ENCODE measurements around the gene IZUMO1. TPM values are rescaled to one million over a fixed set of nuclear protein-coding genes. Genes with fewer than 3 reads are reported as not detected.

Gene IZUMO1
- total and polyA plus RNA-seq, 2 of the 13 experiments (the other 11 are each of a cell fraction or from before 2014, with no cell fraction given) = 0.07 to 0.22 TPM

DNA sequence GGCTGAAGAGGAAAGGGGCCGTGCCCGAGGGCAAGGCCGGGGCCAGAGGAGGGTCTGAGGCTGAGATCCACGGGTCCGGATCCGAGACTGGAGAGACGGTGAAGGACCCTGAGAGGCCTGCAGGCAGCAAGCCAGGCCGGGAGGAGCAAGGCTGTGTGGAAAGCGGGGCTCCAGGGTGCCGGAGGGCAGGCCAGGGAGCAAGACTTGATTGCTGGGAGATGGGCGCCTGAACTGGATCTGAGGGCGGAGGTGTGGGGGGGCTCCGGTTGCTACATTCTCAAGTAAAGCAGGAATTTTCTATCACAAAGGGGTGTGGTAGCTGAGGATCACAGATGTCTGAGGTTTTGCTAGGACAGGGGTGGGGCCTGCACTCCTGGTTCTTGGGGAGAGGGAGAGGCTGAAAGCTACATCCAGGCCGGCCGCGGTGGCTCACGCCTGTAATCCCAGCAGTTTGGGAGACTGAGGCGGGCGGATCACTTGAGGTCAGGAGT is 31.0 kb downstream of the IZUMO1 start (continued):
- TF ChIP-seq, protein P1, sequence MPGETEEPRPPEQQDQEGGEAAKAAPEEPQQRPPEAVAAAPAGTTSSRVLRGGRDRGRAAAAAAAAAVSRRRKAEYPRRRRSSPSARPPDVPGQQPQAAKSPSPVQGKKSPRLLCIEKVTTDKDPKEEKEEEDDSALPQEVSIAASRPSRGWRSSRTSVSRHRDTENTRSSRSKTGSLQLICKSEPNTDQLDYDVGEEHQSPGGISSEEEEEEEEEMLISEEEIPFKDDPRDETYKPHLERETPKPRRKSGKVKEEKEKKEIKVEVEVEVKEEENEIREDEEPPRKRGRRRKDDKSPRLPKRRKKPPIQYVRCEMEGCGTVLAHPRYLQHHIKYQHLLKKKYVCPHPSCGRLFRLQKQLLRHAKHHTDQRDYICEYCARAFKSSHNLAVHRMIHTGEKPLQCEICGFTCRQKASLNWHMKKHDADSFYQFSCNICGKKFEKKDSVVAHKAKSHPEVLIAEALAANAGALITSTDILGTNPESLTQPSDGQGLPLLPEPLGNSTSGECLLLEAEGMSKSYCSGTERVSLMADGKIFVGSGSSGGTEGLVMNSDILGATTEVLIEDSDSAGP (CRISPR knock-in tag; IDR thresholded peaks at IDR 0.05; ENCODE audit: borderline replicate concordance) = peak; percentile 18; the same call in 1 of the 2 replicates
- TF ChIP-seq, protein P2, sequence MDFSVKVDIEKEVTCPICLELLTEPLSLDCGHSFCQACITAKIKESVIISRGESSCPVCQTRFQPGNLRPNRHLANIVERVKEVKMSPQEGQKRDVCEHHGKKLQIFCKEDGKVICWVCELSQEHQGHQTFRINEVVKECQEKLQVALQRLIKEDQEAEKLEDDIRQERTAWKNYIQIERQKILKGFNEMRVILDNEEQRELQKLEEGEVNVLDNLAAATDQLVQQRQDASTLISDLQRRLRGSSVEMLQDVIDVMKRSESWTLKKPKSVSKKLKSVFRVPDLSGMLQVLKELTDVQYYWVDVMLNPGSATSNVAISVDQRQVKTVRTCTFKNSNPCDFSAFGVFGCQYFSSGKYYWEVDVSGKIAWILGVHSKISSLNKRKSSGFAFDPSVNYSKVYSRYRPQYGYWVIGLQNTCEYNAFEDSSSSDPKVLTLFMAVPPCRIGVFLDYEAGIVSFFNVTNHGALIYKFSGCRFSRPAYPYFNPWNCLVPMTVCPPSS (IDR thresholded peaks at IDR 0.05) = no peak
- TF ChIP-seq SIN3B (IDR thresholded peaks at IDR 0.05; ENCODE audit: low read length) (no peak), KMT2A (CRISPR knock-in tag; IDR thresholded peaks at IDR 0.05) (no peak), EZH2 (conservative IDR thresholded peaks at IDR 0.05; ENCODE audit: low read depth, low read length) (no peak), ZNF850 (CRISPR knock-in tag; conservative IDR thresholded peaks at IDR 0.05) (no peak), ZNF562 (CRISPR knock-in tag; IDR thresholded peaks at IDR 0.05; ENCODE audit: borderline replicate concordance) (no peak), WIZ (CRISPR knock-in tag; IDR thresholded peaks at IDR 0.05) (peak; percentile 37; the same call in 1 of the 2 replicates), ATM (IDR thresholded peaks at IDR 0.05; ENCODE audit: borderline replicate concordance) (no peak), MIER2 (CRISPR knock-in tag; IDR thresholded peaks at IDR 0.05) (no peak), ZNF652 (CRISPR knock-in tag; IDR thresholded peaks at IDR 0.05; ENCODE audit: borderline replicate concordance, low read depth) (no peak), ZNF780A (CRISPR knock-in tag; IDR thresholded peaks at IDR 0.05) (no peak), PAWR (CRISPR knock-in tag; IDR thresholded peaks at IDR 0.05; ENCODE audit: borderline replicate concordance) (no peak), EEA1 (CRISPR knock-in tag; IDR thresholded peaks at IDR 0.05; ENCODE audit: borderline replicate concordance) (0 out of 2 replicates have a peak, but pooled peaks have one; percentile 24), ZNF138 (CRISPR knock-in tag; IDR thresholded peaks at IDR 0.05; ENCODE audit: low read depth) (no peak), PHF8 (CRISPR knock-in tag; IDR thresholded peaks at IDR 0.05) (peak; percentile 37), NFYB (CRISPR knock-in tag; IDR thresholded peaks at IDR 0.05) (no peak), AGO2 (optimal IDR thresholded peaks at IDR 0.05; ENCODE audit: low read depth, low read length) (peak; percentile 64), ZNF776 (CRISPR knock-in tag; IDR thresholded peaks at IDR 0.05) (no peak)
- TF ChIP-seq, protein P3, sequence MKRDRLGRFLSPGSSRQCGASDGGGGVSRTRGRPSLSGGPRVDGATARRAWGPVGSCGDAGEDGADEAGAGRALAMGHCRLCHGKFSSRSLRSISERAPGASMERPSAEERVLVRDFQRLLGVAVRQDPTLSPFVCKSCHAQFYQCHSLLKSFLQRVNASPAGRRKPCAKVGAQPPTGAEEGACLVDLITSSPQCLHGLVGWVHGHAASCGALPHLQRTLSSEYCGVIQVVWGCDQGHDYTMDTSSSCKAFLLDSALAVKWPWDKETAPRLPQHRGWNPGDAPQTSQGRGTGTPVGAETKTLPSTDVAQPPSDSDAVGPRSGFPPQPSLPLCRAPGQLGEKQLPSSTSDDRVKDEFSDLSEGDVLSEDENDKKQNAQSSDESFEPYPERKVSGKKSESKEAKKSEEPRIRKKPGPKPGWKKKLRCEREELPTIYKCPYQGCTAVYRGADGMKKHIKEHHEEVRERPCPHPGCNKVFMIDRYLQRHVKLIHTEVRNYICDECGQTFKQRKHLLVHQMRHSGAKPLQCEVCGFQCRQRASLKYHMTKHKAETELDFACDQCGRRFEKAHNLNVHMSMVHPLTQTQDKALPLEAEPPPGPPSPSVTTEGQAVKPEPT (CRISPR knock-in tag; IDR thresholded peaks at IDR 0.05; ENCODE audit: low read depth) = no peak
- TF ChIP-seq, protein P4, sequence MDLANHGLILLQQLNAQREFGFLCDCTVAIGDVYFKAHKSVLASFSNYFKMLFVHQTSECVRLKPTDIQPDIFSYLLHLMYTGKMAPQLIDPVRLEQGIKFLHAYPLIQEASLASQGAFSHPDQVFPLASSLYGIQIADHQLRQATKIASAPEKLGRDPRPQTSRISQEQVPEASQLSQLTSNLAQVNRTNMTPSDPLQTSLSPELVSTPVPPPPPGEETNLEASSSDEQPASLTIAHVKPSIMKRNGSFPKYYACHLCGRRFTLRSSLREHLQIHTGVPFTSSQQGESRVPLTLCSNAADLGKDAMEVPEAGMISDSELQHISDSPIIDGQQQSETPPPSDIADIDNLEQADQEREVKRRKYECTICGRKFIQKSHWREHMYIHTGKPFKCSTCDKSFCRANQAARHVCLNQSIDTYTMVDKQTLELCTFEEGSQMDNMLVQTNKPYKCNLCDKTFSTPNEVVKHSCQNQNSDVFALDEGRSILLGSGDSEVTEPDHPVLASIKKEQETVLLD (CRISPR knock-in tag; IDR thresholded peaks at IDR 0.05; ENCODE audit: low read depth) = no peak
- TF ChIP-seq, protein P5, sequence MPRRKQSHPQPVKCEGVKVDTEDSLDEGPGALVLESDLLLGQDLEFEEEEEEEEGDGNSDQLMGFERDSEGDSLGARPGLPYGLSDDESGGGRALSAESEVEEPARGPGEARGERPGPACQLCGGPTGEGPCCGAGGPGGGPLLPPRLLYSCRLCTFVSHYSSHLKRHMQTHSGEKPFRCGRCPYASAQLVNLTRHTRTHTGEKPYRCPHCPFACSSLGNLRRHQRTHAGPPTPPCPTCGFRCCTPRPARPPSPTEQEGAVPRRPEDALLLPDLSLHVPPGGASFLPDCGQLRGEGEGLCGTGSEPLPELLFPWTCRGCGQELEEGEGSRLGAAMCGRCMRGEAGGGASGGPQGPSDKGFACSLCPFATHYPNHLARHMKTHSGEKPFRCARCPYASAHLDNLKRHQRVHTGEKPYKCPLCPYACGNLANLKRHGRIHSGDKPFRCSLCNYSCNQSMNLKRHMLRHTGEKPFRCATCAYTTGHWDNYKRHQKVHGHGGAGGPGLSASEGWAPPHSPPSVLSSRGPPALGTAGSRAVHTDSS (CRISPR knock-in tag; conservative IDR thresholded peaks at IDR 0.05) = no peak
- TF ChIP-seq, protein P6, sequence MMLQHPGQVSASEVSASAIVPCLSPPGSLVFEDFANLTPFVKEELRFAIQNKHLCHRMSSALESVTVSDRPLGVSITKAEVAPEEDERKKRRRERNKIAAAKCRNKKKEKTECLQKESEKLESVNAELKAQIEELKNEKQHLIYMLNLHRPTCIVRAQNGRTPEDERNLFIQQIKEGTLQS (CRISPR knock-in tag; IDR thresholded peaks at IDR 0.05) = no peak

Data from HepG2 (cell line).